ENCODE measurements around the gene BBS12. TPM values are rescaled to one million over a fixed set of nuclear protein-coding genes. Genes with fewer than 3 reads are reported as not detected.

Gene BBS12
- total and polyA plus RNA-seq, 2 donors (not counting 1 experiment from before 2014, with no cell fraction given) = 0.25 to 3.4 TPM

DNA sequence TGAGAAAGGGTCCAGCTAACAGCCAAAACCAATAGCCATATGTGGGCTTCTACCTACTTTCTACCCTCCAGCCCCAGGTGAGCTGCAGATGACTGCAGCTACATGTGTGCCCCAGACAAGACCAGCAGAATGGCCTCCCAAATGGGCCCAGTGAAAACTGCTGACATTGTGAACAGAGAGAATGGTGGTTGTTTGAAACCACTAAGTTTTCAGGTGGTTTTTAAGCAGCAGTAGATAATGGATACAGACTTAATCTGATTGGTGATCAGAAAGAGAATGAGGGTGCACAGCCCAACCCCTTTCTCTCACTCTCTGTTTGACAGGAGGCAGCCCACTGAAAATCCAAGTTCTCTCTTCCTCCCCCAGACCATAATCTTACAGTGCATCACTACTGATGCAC is 42.5 kb upstream of the BBS12 start:
- Histone ChIP-seq H3K4me1 (ENCODE audit: control insufficient read depth in 2 of 2, insufficient read depth in 2 of 2, low read length in 2 of 2) (no peaks in the 10 kb centered on the region), H3K4me2 (replicated peaks; ENCODE audit: low read depth, low read length, poor library complexity, severe bottlenecking) (no peak overlapping the region), H3K9me3 (ENCODE audit: control extremely low read depth in 1 of 3, control insufficient read depth in 2 of 3, insufficient read depth in 1 of 3, low read length in 2 of 3) (no peaks in the 10 kb centered on the region), H3K27me3 (replicated peaks in 1 of 4; ENCODE audit: control extremely low read depth in 1 of 4, control insufficient read depth in 3 of 4, insufficient read depth in 4 of 4, low read length in 3 of 4) (peaks cover 0 to 5% (median 4%) of the 10 kb centered on the region in 4 experiments), H4K20me1 (ENCODE audit: control insufficient read depth, insufficient read depth, low read length, poor library complexity, severe bottlenecking) (no peaks in the 10 kb centered on the region), H2AFZ (ENCODE audit: insufficient read depth, low read depth, low read length, poor library complexity, severe bottlenecking) (no peak overlapping the region), H3K79me2 (ENCODE audit: control insufficient read depth, insufficient read depth, low read length) (no peaks in the 10 kb centered on the region), H3K9ac (ENCODE audit: low read length) (no peak overlapping the region), H3K4me3 (ENCODE audit: control extremely low read depth in 1 of 5, extremely low read depth in 1 of 5, insufficient read depth in 1 of 5, low read depth in 2 of 5, low read length in 4 of 5) (no peak overlapping the region), H3K36me3 (replicated peaks in 1 of 2; ENCODE audit: control extremely low read depth in 1 of 2, control insufficient read depth in 1 of 2, extremely low read depth in 1 of 2, insufficient read depth in 2 of 2, low read length in 1 of 2) (no peaks in the 10 kb centered on the region), H3K27ac (ENCODE audit: low read length in 2 of 2) (no peak overlapping the region)
- intact Hi-C loops (cut with micrococcal nuclease) = no loop called here
- Mint-ChIP-seq H3K4me1 (no peaks in the 10 kb centered on the region), H3K27me3 (peaks cover 14% of the 10 kb centered on the region), H3K4me3 (no peak overlapping the region), H3K27ac (no peak overlapping the region), H3K9me3 (ENCODE audit: insufficient read depth) (no peaks in the 10 kb centered on the region)
- DNase-seq = no peak
- no peak for ATAC-seq (ENCODE audit: low read depth)
- POLR2A ChIA-PET = no interaction called here
- CTCF ChIA-PET = interaction anchor here (1.2 kb wide), 1 partner anchor 28 kb away, joined by 3 read pairs; no protein-coding TSS in a partner anchor
- no peak for TF ChIP-seq EZH2 (IDR thresholded peaks at IDR 0.05; ENCODE audit: borderline replicate concordance, insufficient read depth, low read depth, low read length, poor library complexity, severe bottlenecking)
- TF ChIP-seq, protein P1, sequence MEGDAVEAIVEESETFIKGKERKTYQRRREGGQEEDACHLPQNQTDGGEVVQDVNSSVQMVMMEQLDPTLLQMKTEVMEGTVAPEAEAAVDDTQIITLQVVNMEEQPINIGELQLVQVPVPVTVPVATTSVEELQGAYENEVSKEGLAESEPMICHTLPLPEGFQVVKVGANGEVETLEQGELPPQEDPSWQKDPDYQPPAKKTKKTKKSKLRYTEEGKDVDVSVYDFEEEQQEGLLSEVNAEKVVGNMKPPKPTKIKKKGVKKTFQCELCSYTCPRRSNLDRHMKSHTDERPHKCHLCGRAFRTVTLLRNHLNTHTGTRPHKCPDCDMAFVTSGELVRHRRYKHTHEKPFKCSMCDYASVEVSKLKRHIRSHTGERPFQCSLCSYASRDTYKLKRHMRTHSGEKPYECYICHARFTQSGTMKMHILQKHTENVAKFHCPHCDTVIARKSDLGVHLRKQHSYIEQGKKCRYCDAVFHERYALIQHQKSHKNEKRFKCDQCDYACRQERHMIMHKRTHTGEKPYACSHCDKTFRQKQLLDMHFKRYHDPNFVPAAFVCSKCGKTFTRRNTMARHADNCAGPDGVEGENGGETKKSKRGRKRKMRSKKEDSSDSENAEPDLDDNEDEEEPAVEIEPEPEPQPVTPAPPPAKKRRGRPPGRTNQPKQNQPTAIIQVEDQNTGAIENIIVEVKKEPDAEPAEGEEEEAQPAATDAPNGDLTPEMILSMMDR (IDR thresholded peaks at IDR 0.05) = no peak

GRCh38 chr4:122691988-122692387 is 40.5 kb upstream of the BBS12 start:
- ChIA-PET POLR2A (no interaction called here), CTCF (no interaction called here)
- no peak overlapping the region for H3K9ac ChIP-seq (ENCODE audit: low read length)
- H3K79me2 ChIP-seq (ENCODE audit: control insufficient read depth, insufficient read depth, low read length) = no peaks in the 10 kb centered on the region
- no peak overlapping the region for H3K4me2 ChIP-seq (replicated peaks; ENCODE audit: low read depth, low read length, poor library complexity, severe bottlenecking)
- peaks cover 22% of the 10 kb centered on the region for H3K27me3 Mint-ChIP-seq
- 100% methylated on average over 1 of the region's 4 CpGs for WGBS (ENCODE audit: insufficient coverage)
- H3K27me3 ChIP-seq (replicated peaks in 1 of 4; ENCODE audit: control extremely low read depth in 1 of 4, control insufficient read depth in 3 of 4, insufficient read depth in 4 of 4, low read length in 3 of 4) = peaks cover 0 to 5% (median 4%) of the 10 kb centered on the region in 4 experiments
- H3K27ac Mint-ChIP-seq = no peak overlapping the region
- no peak for DNase-seq
- H3K36me3 ChIP-seq (replicated peaks in 1 of 2; ENCODE audit: control extremely low read depth in 1 of 2, control insufficient read depth in 1 of 2, extremely low read depth in 1 of 2, insufficient read depth in 2 of 2, low read length in 1 of 2) = no peaks in the 10 kb centered on the region
- intact Hi-C loops (cut with micrococcal nuclease) = no loop called here
- H4K20me1 ChIP-seq (ENCODE audit: control insufficient read depth, insufficient read depth, low read length, poor library complexity, severe bottlenecking) = no peaks in the 10 kb centered on the region
- H3K4me1 Mint-ChIP-seq = no peaks in the 10 kb centered on the region
- no peaks in the 10 kb centered on the region for H3K4me1 ChIP-seq (ENCODE audit: control insufficient read depth in 2 of 2, insufficient read depth in 2 of 2, low read length in 2 of 2)
- H3K4me3 ChIP-seq (ENCODE audit: control extremely low read depth in 1 of 5, extremely low read depth in 1 of 5, insufficient read depth in 1 of 5, low read depth in 2 of 5, low read length in 4 of 5) = no peak overlapping the region
- peaks cover 2% of the 10 kb centered on the region for H3K9me3 Mint-ChIP-seq (ENCODE audit: insufficient read depth)
- no peak overlapping the region for H3K27ac ChIP-seq (ENCODE audit: low read length in 2 of 2)
- TF ChIP-seq, protein P1 (IDR thresholded peaks at IDR 0.05) = no peak
- no peak for TF ChIP-seq EZH2 (IDR thresholded peaks at IDR 0.05; ENCODE audit: borderline replicate concordance, insufficient read depth, low read depth, low read length, poor library complexity, severe bottlenecking)
- H3K9me3 ChIP-seq (ENCODE audit: control extremely low read depth in 1 of 3, control insufficient read depth in 2 of 3, insufficient read depth in 1 of 3, low read length in 2 of 3) = no peaks in the 10 kb centered on the region
- H2AFZ ChIP-seq (ENCODE audit: insufficient read depth, low read depth, low read length, poor library complexity, severe bottlenecking) = no peak overlapping the region
- ATAC-seq (ENCODE audit: low read depth) = no peak
- no peak overlapping the region for H3K4me3 Mint-ChIP-seq

Data from B cell (primary cell).